Gastrocnemius medialis (tissue), 4 donors: ENCODE data around the gene IFT52. TPM values are rescaled to one million over a fixed set of nuclear protein-coding genes. Genes with fewer than 3 reads are reported as not detected.
"Not testable (repeated sequence)": the region's sequence is repeated elsewhere in the genome, so short reads cannot be mapped to it uniquely, and the experiment has no call there.

Source experiments
- ATAC-seq, 2 donors: fragments of 150-250 bp; one replicate each; pipeline ENCODE4 v1.9.1; 2016
- DNase-seq, 2 donors: peaks; one replicate each; pipeline ENCODE4 v3.0.0-alpha.2; 2019
- H3K27ac ChIP-seq, 4 donors: fragments of 200-600 bp; sonication (generic); 1 replicate in 1 of 4; 2 replicates in 3 of 4; pipeline ENCODE4 v1.5.1; 2016 to 2018; ENCODE audit warnings: mild to moderate bottlenecking in 2 of 4, moderate library complexity in 1 of 4
- H3K27me3 ChIP-seq, 3 donors: fragments of 200-600 bp; sonication (generic) in 2 of 3; 1 replicate in 1 of 3; 2 replicates in 2 of 3; pipeline versions ENCODE4 v1.5.1 to v1.6.0; 2016 to 2019; ENCODE audit warnings: mild to moderate bottlenecking in 1 of 3, moderate library complexity in 1 of 3
- H3K36me3 ChIP-seq, 2 donors: fragments of 200-600 bp; sonication (generic) in 1 of 2; one replicate each; pipeline ENCODE4 v1.5.1; 2017 to 2018
- H3K4me1 ChIP-seq, 2 donors: fragments of 200-600 bp; sonication (generic) in 1 of 2; one replicate each; pipeline ENCODE4 v1.5.1; 2016 to 2017; ENCODE audit warnings: mild to moderate bottlenecking in 2 of 2
- H3K4me3 ChIP-seq, 4 donors: fragments of 200-600 bp; sonication (generic) in 3 of 4; 1 replicate in 1 of 4; 2 replicates in 3 of 4; pipeline ENCODE4 v1.5.1; 2016 to 2019; ENCODE audit warnings: mild to moderate bottlenecking in 2 of 4
- H3K9me3 ChIP-seq, 3 donors: fragments of 200-600 bp; sonication (generic) in 2 of 3; 1 replicate in 1 of 3; 2 replicates in 2 of 3; pipeline ENCODE4 v1.5.1; 2016 to 2019
- CTCF ChIP-seq, 5 experiments: fragments of 450-650 bp in 3 of 5; fragments of 200-600 bp in 2 of 5; sonication (generic) in 2 of 5; IDR thresholded peaks in 4 of 5; conservative IDR thresholded peaks in 1 of 5; 1 replicate in 4 of 5; 2 replicates in 1 of 5; pipeline ENCODE4 v1.5.1; 2016 to 2019; ENCODE audit warnings: antibody characterized with exemption in 5 of 5, mild to moderate bottlenecking in 3 of 5, moderate library complexity in 3 of 5
- POLR2A ChIP-seq, 2 donors: fragments of 450-650 bp; IDR thresholded peaks; one replicate each; pipeline ENCODE4 v1.6.1; 2017; ENCODE audit warnings: antibody characterized with exemption in 2 of 2, mild to moderate bottlenecking in 2 of 2, moderate library complexity in 2 of 2
- in situ Hi-C, 4 donors: fragments of 200-750 bp; cut with MboI; loops; one replicate each; pipeline versions ENCODE4 v1.15.0 to v1.8.0; 2017; ENCODE audit warnings: low sequenced_read_pairs in 4 of 4
- intact Hi-C: fragments of 100-400 bp; cut with DNase I; formaldehyde crosslinking; loops from one replicate; pipeline ENCODE4 v1.15.1; 2023; ENCODE audit warnings: low total_unique reads
- total RNA-seq, 4 donors: library from RNA; depleted of rRNA; stranded (reverse); fragments of >200 nt; gene quantifications; one replicate each; pipeline versions ENCODE4 v1.1.0 to v1.2.3, GENCODE V29; 2016

IFT52 gene
- total RNA-seq, 4 donors from 2014 or later = 1.7 to 3.4 (median 2.9) TPM

DNA sequence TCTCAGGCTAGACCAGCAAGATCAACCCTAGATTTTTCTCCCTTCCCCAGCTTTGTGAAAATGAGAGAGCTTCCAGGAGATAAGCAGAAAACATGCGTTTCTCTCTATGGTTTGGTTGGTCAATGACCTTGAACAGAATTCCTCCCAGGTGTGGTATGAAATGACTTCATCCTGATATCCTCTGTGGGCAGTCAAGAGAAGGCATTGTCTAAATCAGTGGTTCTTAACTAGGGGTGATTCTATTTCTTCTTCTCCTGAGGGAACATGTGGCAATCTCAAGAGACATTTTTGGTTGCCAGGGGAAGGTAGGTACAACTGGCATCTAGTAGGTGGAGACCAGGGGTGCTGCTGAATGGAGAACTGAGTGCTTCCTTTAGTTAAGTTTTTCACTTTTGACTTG is 12.4 kb downstream of the IFT52 start:
- intact Hi-C loops = no loop called here
- no peak overlapping the region for H3K27ac ChIP-seq
- H3K36me3 ChIP-seq = peaks cover 0 to 36% of the 10 kb centered on the region in 2 donors
- no peaks in the 10 kb centered on the region for H3K27me3 ChIP-seq
- ATAC-seq (no peak), DNase-seq (no peak)
- no peaks in the 10 kb centered on the region for H3K4me1 ChIP-seq
- no peak overlapping the region for H3K4me3 ChIP-seq
- in situ Hi-C loops = no loop called here
- TF ChIP-seq CTCF (IDR thresholded peaks at IDR 0.05 in 4 of 5, conservative IDR thresholded peaks at IDR 0.05 in 1 of 5) = no peak
- TF ChIP-seq POLR2A (IDR thresholded peaks at IDR 0.05) = no peak
- no peaks in the 10 kb centered on the region for H3K9me3 ChIP-seq

GRCh38 chr20:43605715-43606114 is 15.0 kb downstream of the IFT52 start:
- Histone ChIP-seq H3K4me1 (no peaks in the 10 kb centered on the region), H3K36me3 (peaks cover 0 to 21% of the 10 kb centered on the region in 2 donors), H3K9me3 (no peaks in the 10 kb centered on the region), H3K4me3 (no peak overlapping the region), H3K27ac (no peak overlapping the region), H3K27me3 (no peaks in the 10 kb centered on the region)
- in situ Hi-C loops = no loop called here
- DNase-seq = no peak
- intact Hi-C loops = no loop called here
- ATAC-seq = no peak
- TF ChIP-seq CTCF (IDR thresholded peaks at IDR 0.05 in 4 of 5, conservative IDR thresholded peaks at IDR 0.05 in 1 of 5) (no peak), POLR2A (IDR thresholded peaks at IDR 0.05) (no peak)

GRCh38 chr20:43607278-43607677 is 16.5 kb downstream of the IFT52 start:
- peaks cover 0 to 21% of the 10 kb centered on the region in 2 donors for H3K36me3 ChIP-seq
- in situ Hi-C loops, ATAC-seq, H3K4me1 ChIP-seq, intact Hi-C loops, H3K27ac ChIP-seq, DNase-seq, H3K27me3 ChIP-seq, H3K9me3 ChIP-seq, H3K4me3 ChIP-seq: not testable (repeated sequence)

- H3K36me3 ChIP-seq = peaks cover 0 to 28% of the 10 kb centered on the region in 2 donors
- TF ChIP-seq POLR2A (IDR thresholded peaks at IDR 0.05) (no peak), CTCF (IDR thresholded peaks at IDR 0.05 in 4 of 5, conservative IDR thresholded peaks at IDR 0.05 in 1 of 5) (no peak)
Measured at GRCh38 chr20:43631598-43631997, 40.9 kb downstream of the IFT52 start.

GRCh38 chr20:43636429-43636828 is 45.7 kb downstream of the IFT52 start:
- no peak overlapping the region for H3K4me3 ChIP-seq
- H3K9me3 ChIP-seq = no peaks in the 10 kb centered on the region
- TF ChIP-seq POLR2A (IDR thresholded peaks at IDR 0.05) = no peak
- TF ChIP-seq CTCF (IDR thresholded peaks at IDR 0.05 in 4 of 5, conservative IDR thresholded peaks at IDR 0.05 in 1 of 5) = no peak
- in situ Hi-C loops (no loop called here), intact Hi-C loops (no loop called here)
- no peak for DNase-seq
- H3K36me3 ChIP-seq = peaks cover 0 to 60% of the 10 kb centered on the region in 2 donors
- no peak overlapping the region for H3K27ac ChIP-seq
- no peaks in the 10 kb centered on the region for H3K4me1 ChIP-seq
- no peak for ATAC-seq
- no peaks in the 10 kb centered on the region for H3K27me3 ChIP-seq

More at GRCh38 chr20:43631598-43631997, 40.9 kb downstream of the IFT52 start:
- DNase-seq (no peak), ATAC-seq (no peak)
- in situ Hi-C loops (no loop called here), intact Hi-C loops (no loop called here)
- H3K27ac ChIP-seq = no peak overlapping the region
- H3K4me3 ChIP-seq = no peak overlapping the region
- H3K9me3 ChIP-seq = no peaks in the 10 kb centered on the region
- no peaks in the 10 kb centered on the region for H3K27me3 ChIP-seq
- no peaks in the 10 kb centered on the region for H3K4me1 ChIP-seq
